NCI-H1417 (cell line): ENCODE measurements around the gene SOCS3.

Experiments used
- DNase-seq, 3 experiments: peaks; one replicate each; lab custom pipeline; 2025; lab: John Stamatoyannopoulos, UW

SOCS3 gene

DNA sequence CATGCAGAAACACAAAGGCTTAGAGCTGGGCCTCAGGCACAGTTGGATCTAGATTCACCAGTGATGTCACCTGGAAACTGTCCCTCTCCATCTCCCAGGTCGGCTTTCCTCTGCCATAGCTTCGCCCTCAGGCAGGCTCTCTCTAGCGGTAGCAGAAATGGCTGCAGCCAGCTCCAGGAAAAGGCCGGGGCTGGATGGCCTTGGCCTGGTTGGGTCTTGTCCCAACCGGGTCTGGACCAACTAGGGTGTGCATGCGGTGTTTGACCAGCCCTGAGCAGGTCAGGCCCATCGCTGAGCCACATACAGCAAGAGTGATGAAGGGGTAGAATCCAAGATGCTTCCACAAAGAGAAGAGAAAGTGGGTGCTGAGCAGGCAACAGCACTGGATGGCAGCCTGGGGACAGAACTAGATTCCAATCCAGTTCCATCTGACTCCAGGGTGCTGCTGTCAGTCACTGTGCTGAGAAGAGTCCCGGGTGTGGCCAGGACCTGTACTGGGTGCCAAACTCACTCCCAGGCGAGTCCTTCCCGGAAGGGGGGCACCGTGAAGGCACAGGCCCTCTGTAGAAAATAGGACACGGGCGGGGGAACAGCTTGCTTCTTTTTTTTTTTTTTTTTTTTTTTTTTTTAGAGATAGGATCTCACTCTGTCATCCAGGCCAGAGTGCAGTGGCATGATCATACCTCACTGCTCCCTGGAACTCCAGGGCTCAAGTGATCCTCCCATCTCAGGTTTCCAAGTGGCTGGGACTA, 51.8 kb downstream of the SOCS3 start:
- peak in 1 of 3 experiments; percentile 42 for DNase-seq

GRCh38 chr17:78306913-78307312, 53.0 kb downstream of the SOCS3 start:
- DNase-seq: no peak
